B cell (primary cell): ENCODE measurements around the gene CHPT1.

Experiments
- CTCF ChIP-seq: fragments of 200-600 bp; IDR thresholded peaks from one replicate; pipeline ENCODE4 v1.8.0; 2022; ENCODE audit warnings: antibody characterized with exemption, mild to moderate bottlenecking
- EZH2 ChIP-seq: IDR thresholded peaks from 2 replicates; pipeline ENCODE4 v1.6.1; 2012; ENCODE audit warnings: borderline replicate concordance, low read depth, mild to moderate bottlenecking, moderate library complexity, low read length; ENCODE audit not compliant: insufficient read depth, poor library complexity, severe bottlenecking

DNA sequence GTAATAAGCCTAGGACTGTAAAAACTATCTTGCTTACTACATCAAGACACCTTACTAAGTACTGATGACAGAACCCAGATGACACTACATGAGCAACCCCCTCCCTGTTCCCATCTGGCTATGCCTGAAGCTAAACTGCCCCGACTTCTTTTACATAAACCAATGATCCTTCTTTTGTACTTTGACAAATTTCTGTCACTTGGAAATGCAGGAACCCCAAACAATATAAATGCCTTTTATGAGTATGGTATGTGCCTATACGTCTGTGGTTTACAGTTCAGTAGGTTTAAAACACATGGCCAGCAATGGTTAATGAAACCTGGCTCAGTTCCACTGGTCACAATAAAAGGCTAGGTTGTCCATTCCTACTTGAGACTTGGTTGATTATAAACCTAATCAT lies 35.7 kb downstream of the CHPT1 start:
- TF ChIP-seq CTCF, result no peak
- no peak for TF ChIP-seq EZH2
